AG04450 (cell line): ENCODE data around the gene BPHL. TPM values are rescaled to one million over a fixed set of nuclear protein-coding genes. Genes with fewer than 3 reads are reported as not detected.
A peak's percentile ranks its signal among the peaks of the same experiment; 100 is the strongest.

Experiments used
- CTCF ChIA-PET: fragments of 300-600, 350-600 bp; formaldehyde crosslinking; extraction: SDS; loops from one replicate; lab custom pipeline; 2022; ENCODE audit warnings: antibody characterized with exemption, inconsistent platforms; lab: Charles Lee
- POLR2A ChIA-PET: fragments of 350-600 bp; formaldehyde crosslinking; extraction: SDS; loops from one replicate; lab custom pipeline; 2021; ENCODE audit warnings: antibody characterized with exemption, inconsistent platforms; lab: Yijun Ruan, JAX
- DNase-seq: peaks from one replicate; pipeline ENCODE4 v3.0.0-alpha.2; 2011; ENCODE audit warnings: low read depth, low spot score
- H3K27ac ChIP-seq: one replicate; pipeline ENCODE4 v1.5.1; 2012; ENCODE audit warnings: low read depth, low read length, control low read depth
- H3K27me3 ChIP-seq: one replicate; pipeline ENCODE4 v1.6.0; 2012; ENCODE audit warnings: low read length; ENCODE audit not compliant: control insufficient read depth, insufficient read depth
- H3K4me3 ChIP-seq: 2 replicates; pipeline ENCODE4 v1.5.1; 2011; ENCODE audit warnings: mild to moderate bottlenecking, low read depth, low read length, control low read depth
- H3K9me3 ChIP-seq: 2 replicates; pipeline ENCODE4 v1.5.1; 2012; ENCODE audit warnings: low read length; ENCODE audit not compliant: control insufficient read depth, insufficient read depth
- CTCF ChIP-seq: IDR thresholded peaks from 2 replicates; pipeline ENCODE4 v1.5.1; 2011; ENCODE audit warnings: low read depth, low read length, control low read depth, inconsistent platforms
- polyA plus RNA-seq: library from polyadenylated mRNA; depleted of rRNA; stranded (reverse); fragments of >200 nt; gene quantifications from 2 replicates; pipeline ENCODE4 v1.2.3, GENCODE V29; 2011

Gene BPHL
- polyA plus RNA-seq, 1 experiment: 24.4 TPM

GRCh38 chr6:3085074-3085473 lies 33.4 kb upstream of the BPHL start:
- no peak for DNase-seq
- Histone ChIP-seq H3K27me3 (no peaks in the 10 kb centered on the region), H3K27ac (no peak overlapping the region), H3K4me3 (no peak overlapping the region), H3K9me3 (no peaks in the 10 kb centered on the region; the same call in 1 of the 2 replicates)
- POLR2A ChIA-PET: no interaction called here
- CTCF ChIA-PET: interaction anchor here (0.5 kb wide), 1 partner anchor 97 kb away, joined by 5 read pairs; no protein-coding TSS in a partner anchor
- no peak for TF ChIP-seq CTCF

- H3K27ac ChIP-seq: no peak overlapping the region
- POLR2A ChIA-PET: interaction anchor here (1.0 kb wide), 1 partner anchor 13 kb away, joined by 3 read pairs; no protein-coding TSS in a partner anchor
Observed at GRCh38 chr6:3086282-3086946, 32.1 kb upstream of the BPHL start.

DNA sequence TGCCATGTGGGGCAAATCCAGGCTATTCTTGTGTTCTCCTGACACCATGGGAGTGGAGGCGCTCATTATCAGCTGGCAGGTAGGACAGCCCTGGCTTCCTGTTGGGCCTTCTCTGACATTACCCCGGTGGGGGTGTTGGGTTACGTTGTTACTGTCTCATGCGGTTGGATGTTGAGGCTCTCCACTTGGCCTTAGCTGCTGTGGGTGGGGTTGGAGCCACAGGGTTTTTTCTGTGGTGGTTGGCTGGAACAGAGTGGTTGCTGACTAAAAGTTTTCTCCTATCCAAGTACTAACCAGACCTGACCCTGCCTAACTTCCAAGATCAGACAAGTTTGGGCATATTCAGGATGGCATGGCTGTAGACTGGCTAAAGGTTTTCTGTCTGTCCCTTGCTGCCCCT lies 30.1 kb upstream of the BPHL start:
- no peaks in the 10 kb centered on the region; the same call in none of the 2 replicates for H3K9me3 ChIP-seq
- no peaks in the 10 kb centered on the region for H3K27me3 ChIP-seq
- H3K27ac ChIP-seq: peak overlapping the region; percentile 65
- no peak overlapping the region for H3K4me3 ChIP-seq
- DNase-seq: no peak
- POLR2A ChIA-PET: no interaction called here
- TF ChIP-seq CTCF: no peak
- CTCF ChIA-PET: no interaction called here

More at GRCh38 chr6:3086282-3086946, 32.1 kb upstream of the BPHL start:
- CTCF ChIA-PET: interaction anchor here (1.4 kb wide), 1 partner anchor 165 kb away, joined by 5 read pairs; no protein-coding TSS in a partner anchor
- DNase-seq: no peak
- Histone ChIP-seq H3K27me3 (no peaks in the 10 kb centered on the region), H3K9me3 (no peaks in the 10 kb centered on the region; the same call in none of the 2 replicates), H3K4me3 (no peak overlapping the region)
- TF ChIP-seq CTCF: no peak

DNA sequence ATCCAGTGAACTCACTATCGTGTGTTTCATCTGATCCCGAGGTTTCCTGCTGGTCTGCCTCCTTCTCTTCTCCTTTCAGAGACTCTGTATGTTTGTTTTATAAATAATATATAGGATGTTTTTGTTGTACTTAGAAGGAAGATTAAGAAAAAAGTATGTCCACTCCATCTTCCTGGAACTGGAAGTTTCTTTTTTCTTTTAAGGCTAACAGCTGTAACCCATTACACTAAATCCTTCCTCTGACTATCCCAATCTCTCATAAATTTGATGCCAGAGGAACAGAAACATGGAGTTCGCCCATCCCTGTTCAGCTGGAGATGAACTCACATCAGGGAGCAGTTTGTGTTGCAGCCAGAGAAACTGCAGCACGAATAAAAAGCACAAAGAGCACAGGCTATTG lies 29.5 kb upstream of the BPHL start:
- Histone ChIP-seq H3K9me3 (no peaks in the 10 kb centered on the region; the same call in none of the 2 replicates), H3K27me3 (no peaks in the 10 kb centered on the region), H3K4me3 (no peak overlapping the region), H3K27ac (peak overlapping the region; percentile 65)
- CTCF ChIA-PET: no interaction called here
- DNase-seq: no peak
- POLR2A ChIA-PET: no interaction called here
- TF ChIP-seq CTCF: no peak

GRCh38 chr6:3090013-3090412 lies 28.5 kb upstream of the BPHL start:
- TF ChIP-seq CTCF: no peak
- H3K27me3 ChIP-seq: no peaks in the 10 kb centered on the region
- ChIA-PET CTCF (no interaction called here), POLR2A (no interaction called here)
- no peak for DNase-seq
- H3K27ac ChIP-seq: no peak overlapping the region
- H3K4me3 ChIP-seq: no peak overlapping the region
- H3K9me3 ChIP-seq: no peaks in the 10 kb centered on the region; the same call in none of the 2 replicates
